HuH-7 (cell line): ENCODE measurements around the gene SEC14L1.
"Not testable (repeated sequence)": the region's sequence is repeated elsewhere in the genome, so short reads cannot be mapped to it uniquely, and the experiment has no call there.

Experiments used
- DNase-seq: peaks from one replicate; pipeline ENCODE4 v3.0.0; 2011; ENCODE audit warnings: low spot score

The SEC14L1 gene

GRCh38 chr17:77116371-77116860, 24.4 kb upstream of the SEC14L1 start:
- DNase-seq, result no peak

- DNase-seq, result no peak
Observed at GRCh38 chr17:77117415-77117814, 23.4 kb upstream of the SEC14L1 start.

- no peak for DNase-seq
Observed at GRCh38 chr17:77118251-77118928, 22.4 kb upstream of the SEC14L1 start.

- DNase-seq, result peak; percentile 40
Observed at GRCh38 chr17:77119668-77120301, 21.0 kb upstream of the SEC14L1 start.

GRCh38 chr17:77120868-77121267, 19.9 kb upstream of the SEC14L1 start:
- DNase-seq, result no peak

GRCh38 chr17:77124192-77124889, 16.4 kb upstream of the SEC14L1 start:
- DNase-seq, result no peak

- no peak for DNase-seq
Observed at GRCh38 chr17:77125432-77125901, 15.3 kb upstream of the SEC14L1 start.

- no peak for DNase-seq
Observed at GRCh38 chr17:77126519-77126918, 14.2 kb upstream of the SEC14L1 start.

GRCh38 chr17:77127735-77128361, 12.9 kb upstream of the SEC14L1 start:
- DNase-seq, result no peak

GRCh38 chr17:77128896-77129567, 11.7 kb upstream of the SEC14L1 start:
- no peak for DNase-seq

GRCh38 chr17:77129568-77130301, 11.0 kb upstream of the SEC14L1 start:
- no peak for DNase-seq

GRCh38 chr17:77130525-77130924, 10.2 kb upstream of the SEC14L1 start:
- no peak for DNase-seq

GRCh38 chr17:77131904-77132303, 8.9 kb upstream of the SEC14L1 start:
- peak; percentile 30 for DNase-seq

GRCh38 chr17:77132411-77133086, 8.2 kb upstream of the SEC14L1 start:
- DNase-seq, result no peak

- no peak for DNase-seq
Observed at GRCh38 chr17:77133087-77133638, 7.6 kb upstream of the SEC14L1 start.

GRCh38 chr17:77136420-77136767, 4.4 kb upstream of the SEC14L1 start:
- DNase-seq, result no peak

- DNase-seq, result no peak
Observed at GRCh38 chr17:77137111-77137510, 3.7 kb upstream of the SEC14L1 start.

- not testable (repeated sequence) for DNase-seq
Observed at GRCh38 chr17:77137886-77138285, 2.9 kb upstream of the SEC14L1 start.

GRCh38 chr17:77140166-77140877, 447 bp upstream of the SEC14L1 start:
- DNase-seq, result peak; percentile 94
